ENCODE measurements around the gene FOXP1.

DNA sequence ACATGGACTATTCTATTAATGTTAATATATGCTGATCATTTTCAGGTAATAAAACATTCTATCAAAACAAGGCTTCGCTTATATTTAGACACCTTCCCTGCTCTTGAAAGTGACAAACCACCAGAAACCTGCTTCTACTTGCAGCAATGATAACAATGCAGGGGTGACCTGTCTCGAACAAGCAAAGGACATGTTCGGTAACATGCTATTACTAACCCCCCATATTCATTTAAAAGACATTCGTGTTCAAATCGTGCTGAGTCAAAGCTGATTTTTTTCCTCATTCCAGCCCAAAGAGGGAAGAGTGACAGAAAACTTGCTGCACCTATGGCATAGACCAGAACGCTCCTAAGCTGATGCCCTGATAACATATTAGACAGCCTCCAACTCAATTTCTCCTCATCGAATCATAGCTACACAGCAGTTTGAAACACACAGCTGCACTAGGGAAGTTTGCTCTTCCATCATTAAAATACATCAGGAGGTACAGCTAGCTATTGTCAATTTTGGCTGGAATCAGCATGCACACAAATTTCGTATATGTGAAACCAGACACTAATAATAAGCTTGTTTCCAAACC lies 341.5 kb downstream of the FOXP1 start:
- no peak for TF ChIP-seq HMGXB4 (CRISPR knock-in tag; IDR thresholded peaks at IDR 0.05)
- TF ChIP-seq EZH2 (IDR thresholded peaks at IDR 0.05; ENCODE audit: borderline replicate concordance, low read depth, low read length): no peak
- no peak for TF ChIP-seq ZBTB33 (CRISPR knock-in tag; IDR thresholded peaks at IDR 0.05)
